ENCODE measurements around the gene C15orf39.

The C15orf39 gene

GRCh38 chr15:75172284-75172820 lies 29.3 kb upstream of the C15orf39 start:
- DNase-seq (ENCODE audit: low read depth), result no peak

DNA sequence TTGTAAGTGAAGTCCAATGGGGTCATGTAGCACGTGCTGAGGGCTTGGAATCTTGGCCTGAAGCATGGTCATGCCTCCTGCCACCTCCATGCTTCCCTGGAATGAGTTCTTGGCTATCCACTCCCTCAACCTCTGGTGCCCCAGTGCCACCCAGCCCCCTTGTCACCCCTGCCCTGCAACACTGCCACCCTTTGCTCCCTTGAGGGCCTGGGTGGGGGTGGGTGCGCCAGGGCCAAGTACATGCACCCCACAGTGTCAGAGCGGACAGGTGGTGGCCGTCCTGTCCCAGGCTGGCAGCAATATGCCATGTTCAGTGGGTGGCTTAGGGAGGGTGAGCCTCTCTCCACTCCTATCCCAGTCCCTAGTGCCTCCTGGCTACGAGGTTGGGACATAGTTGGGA lies 27.6 kb upstream of the C15orf39 start:
- DNase-seq (ENCODE audit: low read depth), result no peak

DNA sequence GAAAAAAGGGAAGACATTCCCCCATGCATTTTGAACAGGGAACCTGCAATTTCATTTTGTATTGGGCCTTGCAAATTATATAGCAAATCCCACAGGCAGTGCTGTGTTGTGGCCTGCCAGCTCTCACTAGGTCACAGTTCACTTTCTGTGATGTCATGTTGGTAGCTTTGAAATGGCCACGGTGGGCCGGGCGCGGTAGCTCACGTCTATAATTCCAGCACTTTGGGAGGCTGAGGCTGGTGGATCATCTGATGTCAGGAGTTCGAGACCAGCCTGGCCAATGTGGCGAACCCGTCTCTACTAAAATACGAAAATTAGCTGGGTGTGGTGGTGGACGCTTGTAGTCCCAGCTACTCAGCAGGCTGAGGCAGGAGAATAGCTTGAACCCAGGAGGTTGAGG lies 27.0 kb upstream of the C15orf39 start:
- no peak for DNase-seq (ENCODE audit: low read depth)

DNA sequence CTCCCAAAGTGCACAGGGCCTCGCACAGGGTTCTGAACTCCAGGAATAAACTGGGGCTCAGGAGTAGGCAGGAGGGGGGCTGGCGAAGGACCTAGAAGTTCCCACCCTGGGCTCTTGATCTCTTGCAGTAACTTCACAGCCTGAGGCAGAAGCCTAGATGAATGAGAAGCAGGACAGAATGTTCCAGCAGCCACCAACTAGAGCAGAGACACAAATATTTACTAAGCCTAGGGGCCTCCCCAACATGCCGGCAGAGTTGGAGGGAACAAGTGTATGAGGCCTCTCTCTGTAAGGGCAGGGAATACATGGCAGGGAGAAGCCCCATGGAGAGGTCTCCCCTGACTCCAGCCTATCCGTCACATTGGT lies 25.3 kb upstream of the C15orf39 start:
- no peak for DNase-seq (ENCODE audit: low read depth)

- no peak for DNase-seq (ENCODE audit: low read depth)
These were observed 24.2 kb upstream of the C15orf39 start for GRCh38 chr15:75177360-75178071.

GRCh38 chr15:75178171-75178937 lies 23.3 kb upstream of the C15orf39 start:
- DNase-seq (ENCODE audit: low read depth), result no peak

- DNase-seq (ENCODE audit: low read depth), result no peak
These were observed 22.5 kb upstream of the C15orf39 start for GRCh38 chr15:75178938-75179745.

DNA sequence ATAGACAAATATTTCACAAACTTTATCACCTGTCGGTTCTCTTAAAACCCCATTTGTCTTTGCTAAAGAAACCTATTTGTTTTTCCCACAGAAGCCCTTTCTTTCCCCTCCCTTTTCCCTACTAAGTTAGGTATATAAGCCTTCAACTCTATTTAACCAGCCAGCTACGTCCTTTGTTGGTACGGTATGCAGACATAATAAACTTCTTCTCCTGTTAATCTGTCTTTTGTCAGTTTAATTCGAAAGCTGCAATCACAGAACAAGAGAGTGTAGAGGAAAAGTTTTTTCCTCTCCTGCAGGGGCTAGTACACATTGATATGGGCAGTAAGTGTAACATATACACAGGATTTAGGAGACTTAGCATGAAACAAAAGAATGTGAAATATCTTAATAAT lies 21.9 kb upstream of the C15orf39 start:
- DNase-seq (ENCODE audit: low read depth), result no peak

DNA sequence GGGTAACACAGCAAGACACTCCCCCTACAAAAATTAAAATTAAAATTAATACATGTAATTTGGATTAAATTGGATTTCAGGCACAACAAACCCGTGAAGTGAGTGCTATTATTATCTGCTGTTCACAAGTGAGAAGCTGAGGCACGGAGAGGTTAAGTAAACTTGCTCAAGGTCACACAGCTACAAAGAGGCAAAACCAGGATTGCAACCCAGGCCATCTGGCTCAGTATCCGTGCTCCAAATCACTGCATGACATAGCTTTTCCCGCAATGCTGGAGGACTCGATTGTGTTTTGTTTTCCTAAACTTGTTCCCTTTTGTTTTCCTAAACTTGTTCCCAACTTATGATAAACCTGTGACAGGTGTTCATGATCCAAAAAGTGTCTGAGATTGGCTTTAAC lies 19.9 kb upstream of the C15orf39 start:
- no peak for DNase-seq (ENCODE audit: low read depth)

GRCh38 chr15:75182187-75183131 lies 19.2 kb upstream of the C15orf39 start:
- no peak for DNase-seq (ENCODE audit: low read depth)

- DNase-seq (ENCODE audit: low read depth), result no peak
These were observed 16.2 kb upstream of the C15orf39 start for GRCh38 chr15:75185271-75186029.

DNA sequence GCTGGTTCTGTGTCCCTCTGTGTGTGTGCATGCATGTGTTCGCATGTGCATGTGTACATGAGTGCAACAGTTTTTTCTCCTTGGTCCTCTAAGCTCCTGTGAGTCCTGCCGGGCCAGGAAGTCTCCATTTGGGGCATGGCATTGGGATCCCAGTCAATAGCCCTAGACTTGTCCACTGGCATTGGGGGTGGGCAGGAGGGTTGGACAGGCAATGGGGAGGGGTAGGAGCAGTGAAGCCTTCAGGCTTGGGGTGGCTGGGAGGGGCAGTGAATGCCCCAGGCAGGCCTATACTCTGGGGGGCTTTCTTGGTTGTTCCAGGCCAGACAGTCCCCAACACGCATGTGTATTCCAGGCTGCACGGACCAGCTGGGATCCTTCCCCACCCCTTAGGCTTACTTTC lies 15.6 kb upstream of the C15orf39 start:
- DNase-seq (ENCODE audit: low read depth), result no peak

- DNase-seq (ENCODE audit: low read depth), result no peak
These were observed 13.2 kb upstream of the C15orf39 start for GRCh38 chr15:75188499-75188898.

DNA sequence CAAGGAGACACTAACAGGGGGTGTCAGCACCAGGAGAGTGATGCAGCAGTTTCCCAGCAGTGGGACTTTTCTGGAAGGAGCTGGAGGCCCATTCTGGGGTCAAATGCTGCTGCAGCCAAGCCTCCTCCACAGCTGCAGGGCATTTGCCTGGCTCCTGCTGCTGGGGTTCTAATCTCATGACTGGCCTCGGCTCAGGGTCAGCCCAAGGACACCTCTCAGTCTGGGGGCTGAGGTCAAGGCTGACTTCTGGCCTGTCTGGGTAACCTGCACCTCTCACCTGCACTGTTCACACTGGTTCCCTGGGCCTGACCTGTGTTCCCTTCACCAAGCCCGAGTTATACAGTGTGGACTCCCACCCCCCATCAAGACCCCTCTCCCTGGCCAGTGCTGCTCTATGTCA lies 10.4 kb upstream of the C15orf39 start:
- DNase-seq (ENCODE audit: low read depth), result no peak

- no peak for DNase-seq (ENCODE audit: low read depth)
These were observed 9.4 kb upstream of the C15orf39 start for GRCh38 chr15:75192307-75192706.

DNA sequence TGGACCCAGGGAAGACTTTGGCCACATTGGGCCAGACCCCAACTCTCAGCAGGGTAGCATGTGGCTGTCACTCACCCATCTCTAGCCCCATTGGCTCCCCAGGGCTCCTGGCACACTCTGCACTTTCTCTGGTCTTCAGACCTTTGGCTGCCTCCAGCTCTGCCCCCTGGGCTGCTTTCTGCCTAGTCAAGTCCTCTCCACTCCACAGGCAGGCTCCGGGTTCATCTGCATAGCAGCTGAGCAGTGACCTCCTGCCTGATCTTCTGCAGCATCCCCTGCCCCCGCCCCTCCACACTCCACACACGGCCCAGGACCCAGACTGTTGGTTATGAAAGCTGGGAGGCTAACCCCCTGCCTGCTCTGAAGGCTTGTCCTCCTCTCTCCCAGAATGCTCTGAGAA lies 8.4 kb upstream of the C15orf39 start:
- no peak for DNase-seq (ENCODE audit: low read depth)

- no peak for DNase-seq (ENCODE audit: low read depth)
These were observed 7.7 kb upstream of the C15orf39 start for GRCh38 chr15:75193976-75194375.

- no peak for DNase-seq (ENCODE audit: low read depth)
These were observed 7.3 kb upstream of the C15orf39 start for GRCh38 chr15:75194397-75194796.

GRCh38 chr15:75195122-75195765 lies 6.4 kb upstream of the C15orf39 start:
- DNase-seq (ENCODE audit: low read depth), result no peak

GRCh38 chr15:75195766-75196241 lies 5.9 kb upstream of the C15orf39 start:
- no peak for DNase-seq (ENCODE audit: low read depth)

All from iris pigment epithelial cell (primary cell).